ENCODE measurements around the gene NALF2. TPM values are rescaled to one million over a fixed set of nuclear protein-coding genes. Genes with fewer than 3 reads are reported as not detected.

The NALF2 gene
- total RNA-seq, 4 donors from 2014 or later: 0.09 to 0.19 TPM; not detected in 2

GRCh38 chrX:69523314-69523713, 19.2 kb downstream of the NALF2 start:
- TF ChIP-seq, protein P1, sequence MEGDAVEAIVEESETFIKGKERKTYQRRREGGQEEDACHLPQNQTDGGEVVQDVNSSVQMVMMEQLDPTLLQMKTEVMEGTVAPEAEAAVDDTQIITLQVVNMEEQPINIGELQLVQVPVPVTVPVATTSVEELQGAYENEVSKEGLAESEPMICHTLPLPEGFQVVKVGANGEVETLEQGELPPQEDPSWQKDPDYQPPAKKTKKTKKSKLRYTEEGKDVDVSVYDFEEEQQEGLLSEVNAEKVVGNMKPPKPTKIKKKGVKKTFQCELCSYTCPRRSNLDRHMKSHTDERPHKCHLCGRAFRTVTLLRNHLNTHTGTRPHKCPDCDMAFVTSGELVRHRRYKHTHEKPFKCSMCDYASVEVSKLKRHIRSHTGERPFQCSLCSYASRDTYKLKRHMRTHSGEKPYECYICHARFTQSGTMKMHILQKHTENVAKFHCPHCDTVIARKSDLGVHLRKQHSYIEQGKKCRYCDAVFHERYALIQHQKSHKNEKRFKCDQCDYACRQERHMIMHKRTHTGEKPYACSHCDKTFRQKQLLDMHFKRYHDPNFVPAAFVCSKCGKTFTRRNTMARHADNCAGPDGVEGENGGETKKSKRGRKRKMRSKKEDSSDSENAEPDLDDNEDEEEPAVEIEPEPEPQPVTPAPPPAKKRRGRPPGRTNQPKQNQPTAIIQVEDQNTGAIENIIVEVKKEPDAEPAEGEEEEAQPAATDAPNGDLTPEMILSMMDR (IDR thresholded peaks at IDR 0.05): no peak
- ATAC-seq (ENCODE audit: low FRiP score) (no peak), DNase-seq (ENCODE audit: low spot score) (no peak)

GRCh38 chrX:69524781-69525363, 20.7 kb downstream of the NALF2 start:
- DNase-seq (ENCODE audit: low spot score): no peak
- TF ChIP-seq, protein P1 (IDR thresholded peaks at IDR 0.05): no peak
- ATAC-seq (ENCODE audit: low FRiP score): no peak

GRCh38 chrX:69530306-69530705, 26.2 kb downstream of the NALF2 start:
- ATAC-seq (ENCODE audit: low FRiP score): no peak
- TF ChIP-seq, protein P1 (IDR thresholded peaks at IDR 0.05): no peak
- DNase-seq (ENCODE audit: low spot score): no peak

GRCh38 chrX:69531031-69531755, 27.1 kb downstream of the NALF2 start:
- DNase-seq (ENCODE audit: low spot score): no peak
- ATAC-seq (ENCODE audit: low FRiP score): no peak
- TF ChIP-seq, protein P1 (IDR thresholded peaks at IDR 0.05): no peak

DNA sequence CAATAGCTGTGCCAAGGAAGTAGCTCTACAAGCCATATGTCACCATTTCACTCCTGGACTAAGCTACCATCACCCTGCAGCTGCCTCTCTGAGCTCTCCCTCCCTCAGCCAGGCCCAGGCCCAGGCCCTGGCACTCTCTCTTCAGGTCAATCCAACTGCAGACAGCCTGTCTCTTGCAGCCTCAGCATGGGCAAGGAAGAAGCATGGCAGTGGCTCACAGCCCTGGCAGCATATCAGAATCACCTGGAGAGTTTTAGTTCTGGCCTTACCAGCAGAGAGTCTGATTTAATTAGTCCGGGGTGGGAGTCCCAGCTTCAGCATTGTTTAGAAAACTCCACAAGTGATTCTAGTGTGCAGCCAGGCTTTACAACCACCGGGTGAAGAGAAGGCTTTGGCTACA, 31.5 kb downstream of the NALF2 start:
- ATAC-seq (ENCODE audit: low FRiP score) (no peak), DNase-seq (ENCODE audit: low spot score) (no peak)
- TF ChIP-seq, protein P1 (IDR thresholded peaks at IDR 0.05): no peak

DNA sequence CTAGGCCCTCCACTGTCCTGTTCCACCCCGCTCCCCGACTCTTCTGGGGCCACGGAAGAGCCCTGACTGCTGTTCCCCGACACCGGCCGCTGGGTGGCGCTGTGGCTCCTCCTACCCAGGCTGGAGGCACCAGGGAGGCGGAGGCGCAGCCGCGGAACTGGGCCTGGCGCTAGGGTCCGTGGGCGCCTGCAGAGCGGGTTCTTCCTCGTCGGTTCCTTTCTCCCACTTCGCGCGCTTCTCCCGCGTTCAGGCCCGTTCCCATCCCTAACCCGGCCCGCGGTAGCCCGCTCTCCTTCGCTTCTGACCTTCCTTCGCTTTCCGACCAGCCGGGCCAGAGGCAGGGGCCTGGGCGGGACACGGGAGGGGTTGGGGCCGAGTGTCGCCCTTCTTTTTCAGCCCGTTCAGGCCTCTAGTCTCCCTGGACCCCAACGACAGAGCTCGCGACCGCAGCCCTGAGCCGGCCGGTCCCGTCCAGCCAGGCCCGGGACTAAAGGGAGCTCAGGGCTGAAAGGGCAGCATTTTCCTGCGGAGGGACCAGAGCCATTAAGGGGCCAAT, 34.3 kb downstream of the NALF2 start:
- peak; percentile 74 for ATAC-seq (ENCODE audit: low FRiP score)
- DNase-seq (ENCODE audit: low spot score): peak; percentile 52
- TF ChIP-seq, protein P1 (IDR thresholded peaks at IDR 0.05): peak in 1 of 3 donors; percentile 19

Data from omental fat pad (tissue), 4 donors.